ENCODE results near the gene DIP2C. TPM values are rescaled to one million over a fixed set of nuclear protein-coding genes. Genes with fewer than 3 reads are reported as not detected.

The DIP2C gene
- total and polyA plus RNA-seq, 2 donors from 2014 or later, result 6.2 to 22.6 TPM

- Histone ChIP-seq H3K27me3 (ENCODE audit: control insufficient read depth, insufficient read depth, low read length) (no peaks in the 10 kb centered on the region), H3K36me3 (ENCODE audit: control insufficient read depth in 2 of 3, insufficient read depth in 3 of 3, low read length in 3 of 3) (no peaks in the 10 kb centered on the region), H3K9ac (ENCODE audit: low read length in 3 of 3) (peak overlapping the region in 2 of 3 donors; percentile 4 to 47), H3K4me3 (ENCODE audit: low read length in 3 of 3) (peak overlapping the region in 2 of 3 donors; percentile 2 to 10), H3K4me1 (ENCODE audit: control insufficient read depth in 2 of 3, insufficient read depth in 2 of 3, low read depth in 1 of 3, low read length in 3 of 3) (peaks cover 0 to 3% (median 3%) of the 10 kb centered on the region in 3 donors), H3K9me3 (ENCODE audit: control insufficient read depth in 2 of 3, insufficient read depth in 1 of 3, low read length in 3 of 3) (no peaks in the 10 kb centered on the region), H3K27ac (ENCODE audit: low read depth in 2 of 2, low read length in 2 of 2) (peak overlapping the region in 1 of 2 donors; percentile 23)
- FAIRE-seq, result peak; percentile 29
- intact Hi-C loops (cut with DNase I), result no loop called here
- DNase-seq, result peak in 2 of 5 donors; percentile 60 to 64
- TF ChIP-seq, protein P1, sequence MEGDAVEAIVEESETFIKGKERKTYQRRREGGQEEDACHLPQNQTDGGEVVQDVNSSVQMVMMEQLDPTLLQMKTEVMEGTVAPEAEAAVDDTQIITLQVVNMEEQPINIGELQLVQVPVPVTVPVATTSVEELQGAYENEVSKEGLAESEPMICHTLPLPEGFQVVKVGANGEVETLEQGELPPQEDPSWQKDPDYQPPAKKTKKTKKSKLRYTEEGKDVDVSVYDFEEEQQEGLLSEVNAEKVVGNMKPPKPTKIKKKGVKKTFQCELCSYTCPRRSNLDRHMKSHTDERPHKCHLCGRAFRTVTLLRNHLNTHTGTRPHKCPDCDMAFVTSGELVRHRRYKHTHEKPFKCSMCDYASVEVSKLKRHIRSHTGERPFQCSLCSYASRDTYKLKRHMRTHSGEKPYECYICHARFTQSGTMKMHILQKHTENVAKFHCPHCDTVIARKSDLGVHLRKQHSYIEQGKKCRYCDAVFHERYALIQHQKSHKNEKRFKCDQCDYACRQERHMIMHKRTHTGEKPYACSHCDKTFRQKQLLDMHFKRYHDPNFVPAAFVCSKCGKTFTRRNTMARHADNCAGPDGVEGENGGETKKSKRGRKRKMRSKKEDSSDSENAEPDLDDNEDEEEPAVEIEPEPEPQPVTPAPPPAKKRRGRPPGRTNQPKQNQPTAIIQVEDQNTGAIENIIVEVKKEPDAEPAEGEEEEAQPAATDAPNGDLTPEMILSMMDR (IDR thresholded peaks at IDR 0.05; ENCODE audit: borderline replicate concordance, extremely low read depth, insufficient read depth), result no peak
Measured at GRCh38 chr10:693506-693905, 4.0 kb upstream of the DIP2C start.

DNA sequence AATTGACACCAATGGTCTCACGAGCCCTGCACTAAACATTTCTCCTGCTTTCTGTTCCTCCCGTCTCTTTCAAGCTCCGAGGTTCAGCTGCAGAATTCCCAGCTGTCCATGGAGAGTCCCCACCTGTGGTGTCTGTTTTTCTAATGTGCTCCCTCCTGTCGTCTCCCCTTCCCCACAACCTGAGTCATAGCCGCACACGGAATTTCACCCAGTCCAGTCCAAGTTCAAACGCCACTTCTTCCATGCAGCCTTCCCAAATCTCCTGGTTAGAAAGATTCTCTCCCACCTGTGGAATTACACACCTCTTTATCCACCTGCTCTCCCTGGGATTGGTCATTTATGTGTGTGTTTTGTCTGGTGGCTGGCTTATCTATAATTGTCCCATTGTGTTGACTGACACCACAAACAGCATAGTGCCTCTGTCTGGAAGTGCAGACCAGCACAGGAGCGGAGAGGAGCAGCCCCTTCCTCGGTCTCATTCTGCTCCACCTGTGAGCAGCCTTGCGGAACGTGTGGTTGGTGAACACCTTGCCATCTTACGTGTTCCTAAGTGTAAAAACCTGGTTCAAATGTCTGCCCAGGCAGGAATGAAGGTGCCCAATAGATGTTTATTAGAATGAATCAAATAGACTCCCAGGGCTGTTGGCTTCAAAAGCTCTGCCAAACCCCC, 3.3 kb upstream of the DIP2C start:
- peaks cover 0 to 7% (median 6%) of the 10 kb centered on the region in 3 donors for H3K4me1 ChIP-seq (ENCODE audit: control insufficient read depth in 2 of 3, insufficient read depth in 2 of 3, low read depth in 1 of 3, low read length in 3 of 3)
- peak overlapping the region in 1 of 2 donors; percentile 23 for H3K27ac ChIP-seq (ENCODE audit: low read depth in 2 of 2, low read length in 2 of 2)
- TF ChIP-seq, protein P1 (IDR thresholded peaks at IDR 0.05; ENCODE audit: borderline replicate concordance, extremely low read depth, insufficient read depth), result no peak
- peak overlapping the region in 1 of 3 donors; percentile 47 for H3K9ac ChIP-seq (ENCODE audit: low read length in 3 of 3)
- no peaks in the 10 kb centered on the region for H3K36me3 ChIP-seq (ENCODE audit: control insufficient read depth in 2 of 3, insufficient read depth in 3 of 3, low read length in 3 of 3)
- H3K27me3 ChIP-seq (ENCODE audit: control insufficient read depth, insufficient read depth, low read length), result no peaks in the 10 kb centered on the region
- peak overlapping the region in 2 of 3 donors; percentile 2 to 10 for H3K4me3 ChIP-seq (ENCODE audit: low read length in 3 of 3)
- DNase-seq (peak in 1 of 5 donors; percentile 16), FAIRE-seq (no peak)
- intact Hi-C loops (cut with DNase I), result no loop called here
- H3K9me3 ChIP-seq (ENCODE audit: control insufficient read depth in 2 of 3, insufficient read depth in 1 of 3, low read length in 3 of 3), result no peaks in the 10 kb centered on the region

- Histone ChIP-seq H3K36me3 (ENCODE audit: control insufficient read depth in 2 of 3, insufficient read depth in 3 of 3, low read length in 3 of 3) (no peaks in the 10 kb centered on the region), H3K4me3 (ENCODE audit: low read length in 3 of 3) (no peak overlapping the region), H3K27ac (ENCODE audit: low read depth in 2 of 2, low read length in 2 of 2) (no peak overlapping the region), H3K4me1 (ENCODE audit: control insufficient read depth in 2 of 3, insufficient read depth in 2 of 3, low read depth in 1 of 3, low read length in 3 of 3) (peaks cover 0 to 13% (median 10%) of the 10 kb centered on the region in 3 donors), H3K9me3 (ENCODE audit: control insufficient read depth in 2 of 3, insufficient read depth in 1 of 3, low read length in 3 of 3) (no peaks in the 10 kb centered on the region), H3K27me3 (ENCODE audit: control insufficient read depth, insufficient read depth, low read length) (no peaks in the 10 kb centered on the region), H3K9ac (ENCODE audit: low read length in 3 of 3) (no peak overlapping the region)
- DNase-seq, result no peak
- no peak for FAIRE-seq
- TF ChIP-seq, protein P1 (IDR thresholded peaks at IDR 0.05; ENCODE audit: borderline replicate concordance, extremely low read depth, insufficient read depth), result no peak
- intact Hi-C loops (cut with DNase I), result no loop called here
Measured at GRCh38 chr10:691216-691615, 1.7 kb upstream of the DIP2C start.

All from kidney (tissue), 14 donors.